ENCODE data around the gene PTPRT.

DNA sequence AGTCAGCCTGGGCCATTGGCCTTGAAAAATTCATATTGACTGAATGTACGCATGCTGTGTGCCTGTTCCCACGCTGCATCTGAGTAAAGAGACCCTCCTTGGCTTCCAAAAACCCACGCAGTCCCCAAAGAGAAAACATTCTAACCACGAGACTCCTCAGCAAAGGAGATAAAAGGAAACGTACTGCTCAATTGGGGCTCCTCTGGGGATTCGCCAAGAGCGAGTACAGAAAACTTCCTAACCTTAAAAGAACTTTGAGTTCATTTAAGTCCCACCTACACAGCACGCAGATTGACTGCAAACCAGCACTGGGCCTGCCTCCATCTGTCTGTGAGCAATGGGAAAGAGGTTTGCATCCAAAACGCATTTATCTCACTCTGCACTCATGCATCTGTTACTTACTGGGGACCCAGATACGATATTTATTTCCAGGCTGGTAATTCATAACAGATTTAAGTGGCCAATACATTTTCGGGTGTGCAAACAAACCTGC lies 1065.7 kb downstream of the PTPRT start:
- TF ChIP-seq POLR2A (IDR thresholded peaks at IDR 0.05): no peak
- TF ChIP-seq CTCF (IDR thresholded peaks at IDR 0.05): no peak
